Hepatic stellate cell (primary cell): ENCODE data around the gene RXFP1.
A peak's percentile ranks its signal among the peaks of the same experiment; 100 is the strongest.

Experiments used
- DNase-seq: peaks from one replicate; pipeline ENCODE4 v3.0.0; 2011; ENCODE audit warnings: low spot score

The RXFP1 gene

DNA sequence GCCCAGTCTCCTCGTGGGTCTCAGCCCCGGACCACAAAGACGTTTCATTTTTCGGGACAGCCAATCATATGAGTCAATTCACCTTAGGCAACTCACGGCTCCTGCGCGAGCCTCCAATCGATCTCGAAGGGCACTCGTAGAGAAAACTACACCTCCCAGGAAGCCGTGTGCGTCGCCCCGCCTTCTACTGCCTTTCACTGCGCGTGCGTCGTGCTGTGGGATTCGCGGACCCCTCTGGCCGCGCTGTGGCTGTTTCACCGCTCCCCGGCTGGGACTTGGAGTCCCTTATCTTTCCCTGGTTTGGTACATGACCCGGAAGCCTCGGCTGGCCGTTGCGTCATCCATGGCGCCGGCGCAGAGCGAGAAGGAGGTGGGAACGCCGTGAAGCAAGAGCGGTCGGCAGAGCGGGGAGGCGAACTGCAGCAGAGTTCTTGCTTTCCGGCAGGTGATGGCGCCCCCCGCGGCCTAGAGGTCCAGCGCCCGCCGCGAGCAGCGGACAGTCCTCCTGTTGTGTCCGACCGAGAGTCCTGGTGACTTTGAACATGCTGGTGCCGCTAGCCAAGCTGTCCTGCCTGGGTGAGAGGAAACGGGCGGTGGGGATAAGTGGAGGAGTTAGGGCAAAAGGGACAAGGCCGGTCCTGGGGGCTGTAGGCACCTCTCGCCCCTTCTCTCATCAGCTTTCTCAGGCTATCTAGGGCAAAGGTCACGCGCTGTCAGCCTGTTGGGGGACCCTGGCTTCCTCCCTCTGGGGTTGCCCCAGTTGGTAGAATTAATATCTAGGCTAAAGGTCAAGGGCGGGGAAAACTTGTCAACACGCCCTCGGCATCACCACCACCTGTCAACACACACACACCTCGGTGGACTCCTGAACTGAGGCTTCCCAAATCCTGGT is 150.5 kb downstream of the RXFP1 start, which contains the start of gene ETFDH:
TSS of gene ETFDH (plus strand) at position 382 of the 892 bp plus-strand sequence. CDS start at position 543, 161 bp downstream.
- peak; percentile 97 for DNase-seq

DNA sequence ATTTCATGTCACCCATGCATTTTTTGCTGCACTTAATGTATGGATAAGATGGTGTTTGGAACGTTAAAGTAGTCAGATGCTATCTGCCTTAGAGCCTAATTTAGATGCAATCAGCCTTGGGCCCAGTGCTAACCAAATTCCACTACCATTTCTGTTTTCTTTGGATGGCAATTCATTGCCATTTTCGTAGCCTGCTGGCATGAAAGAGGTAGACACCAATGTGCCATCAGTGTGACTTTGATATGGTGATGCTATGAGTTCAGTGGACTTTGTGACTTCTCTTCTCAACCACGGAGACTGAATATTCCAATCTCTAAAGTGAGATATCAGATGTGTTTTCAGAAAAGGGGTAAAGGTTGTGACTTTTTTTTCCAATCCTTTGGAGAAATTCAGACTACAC is 152.0 kb downstream of the RXFP1 start:
- DNase-seq: no peak

DNA sequence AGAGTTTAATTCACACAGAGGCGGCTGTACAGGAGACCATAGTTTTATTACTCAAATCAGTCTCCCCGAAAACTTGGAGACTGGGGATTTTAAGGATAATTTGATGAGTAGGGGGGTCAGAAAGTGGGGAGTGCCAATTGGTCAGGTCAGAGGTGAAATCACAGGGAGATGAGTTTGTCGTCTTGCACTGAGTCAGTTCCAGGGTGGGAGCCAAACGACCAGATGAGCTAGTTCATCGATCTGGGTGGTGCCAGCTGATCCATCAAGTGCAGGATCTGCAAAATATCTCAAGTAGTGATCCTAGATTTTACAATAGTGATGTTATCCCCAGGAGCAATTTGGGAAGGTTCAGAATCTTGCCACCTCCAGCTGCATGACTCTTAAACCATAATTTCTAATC is 154.4 kb downstream of the RXFP1 start:
- no peak for DNase-seq

DNA sequence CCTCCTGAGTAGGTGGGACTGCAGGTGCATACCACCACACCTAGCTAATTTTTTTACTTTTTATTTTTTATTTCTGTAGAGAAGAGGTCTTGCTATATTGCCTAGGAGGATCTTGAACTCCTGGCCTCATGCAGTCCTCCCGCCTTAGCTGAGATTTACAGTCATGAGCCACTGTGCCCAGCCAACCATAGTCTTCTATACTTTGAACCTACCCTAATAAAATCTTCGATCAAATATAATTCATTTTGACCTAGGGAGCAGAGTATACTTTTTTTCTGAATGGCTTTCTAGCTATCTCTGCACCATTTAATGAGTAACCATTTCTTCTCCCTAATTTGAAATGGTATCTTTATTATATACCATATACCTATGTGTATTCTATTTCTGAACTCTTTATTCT is 157.1 kb downstream of the RXFP1 start:
- DNase-seq: no peak

DNA sequence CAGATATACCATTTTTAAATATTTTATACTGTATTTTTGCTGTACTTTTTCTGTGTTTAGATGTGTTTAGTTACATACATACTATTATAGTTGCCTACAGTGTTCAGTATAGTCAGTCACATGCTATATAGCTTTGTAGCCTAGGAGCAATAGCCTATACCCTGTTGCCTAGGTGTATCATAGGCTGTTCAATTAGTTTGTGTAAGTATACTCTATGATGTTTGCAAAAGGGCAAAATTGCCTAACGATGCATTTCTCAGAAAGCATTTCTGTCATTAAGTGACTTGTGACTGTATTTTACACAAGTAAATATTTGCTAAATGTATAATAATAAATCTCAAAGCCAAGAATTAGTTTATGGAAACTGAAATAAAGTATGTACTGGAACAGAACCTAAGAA is 159.9 kb downstream of the RXFP1 start:
- DNase-seq: no peak

DNA sequence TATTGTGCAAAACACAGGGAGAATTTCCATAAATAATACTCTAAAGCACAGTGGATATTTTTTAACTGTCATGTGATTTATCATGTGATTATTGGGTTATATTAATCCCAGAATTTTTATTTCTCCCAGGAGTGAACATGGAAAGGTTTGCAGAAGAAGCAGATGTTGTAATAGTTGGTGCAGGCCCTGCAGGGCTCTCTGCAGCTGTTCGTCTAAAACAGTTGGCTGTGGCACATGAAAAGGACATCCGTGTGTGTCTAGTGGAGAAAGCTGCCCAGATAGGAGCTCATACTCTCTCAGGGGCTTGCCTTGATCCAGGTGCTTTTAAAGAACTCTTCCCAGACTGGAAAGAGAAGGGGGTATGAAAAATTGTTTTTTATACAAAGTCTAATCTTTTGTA is 160.4 kb downstream of the RXFP1 start:
- DNase-seq: no peak

DNA sequence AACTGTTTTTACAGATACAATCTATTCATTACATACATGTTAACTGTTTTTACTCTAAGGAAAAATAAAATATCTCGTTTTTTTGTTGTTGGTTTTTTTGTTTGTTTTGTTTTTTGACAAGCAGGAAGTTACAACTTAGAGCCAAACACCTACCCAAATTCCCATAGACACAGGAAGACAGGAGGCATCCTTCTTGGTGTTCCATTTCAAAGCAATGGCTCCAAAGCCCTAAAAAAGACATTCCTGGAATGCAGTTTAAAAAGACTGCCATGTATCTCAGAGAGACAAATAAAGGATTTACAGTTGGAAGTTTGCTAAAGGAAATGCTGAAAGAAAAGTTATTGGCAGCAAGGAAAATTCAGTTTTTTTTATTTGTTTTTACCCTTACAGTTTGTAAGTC is 167.1 kb downstream of the RXFP1 start:
- no peak for DNase-seq
